HEK293T (cell line): ENCODE results near the gene SEC61G.

Source experiments
- CTCF ChIA-PET: fragments of 350-600 bp; formaldehyde crosslinking; extraction: SDS; loops from one replicate; lab custom pipeline; 2021; ENCODE audit warnings: antibody characterized with exemption, inconsistent platforms; lab: Yijun Ruan, JAX
- POLR2A ChIA-PET: fragments of 350-600 bp; formaldehyde crosslinking; extraction: SDS; loops from one replicate; lab custom pipeline; 2020; ENCODE audit warnings: antibody characterized with exemption, inconsistent platforms; lab: Yijun Ruan, JAX
- DNase-seq: peaks from one replicate; pipeline ENCODE4 v3.0.0; 2012; ENCODE audit warnings: mixed read lengths; ENCODE audit errors: extremely low spot score
- ARNT ChIP-seq: fragments of 450-650 bp; IDR thresholded peaks from 2 replicates; pipeline ENCODE4 v1.6.1; 2017; ENCODE audit warnings: mild to moderate bottlenecking
- BHLHE40 ChIP-seq: fragments of 450-650 bp; IDR thresholded peaks from 2 replicates; pipeline ENCODE4 v1.6.1; 2016; ENCODE audit warnings: mild to moderate bottlenecking, moderate library complexity, borderline replicate concordance
- CTBP1 ChIP-seq: fragments of 450-650 bp; IDR thresholded peaks from 2 replicates; pipeline ENCODE4 v1.6.1; 2016; ENCODE audit warnings: borderline replicate concordance
- ELF4 ChIP-seq: fragments of 450-650 bp; IDR thresholded peaks from 2 replicates; pipeline ENCODE4 v1.6.1; 2017; ENCODE audit warnings: antibody characterized with exemption
- FOXA1 ChIP-seq: fragments of 450-650 bp; IDR thresholded peaks from 2 replicates; pipeline ENCODE4 v1.6.1; 2016; ENCODE audit warnings: mild to moderate bottlenecking
- FOXK2 ChIP-seq: fragments of 450-650 bp; IDR thresholded peaks from 2 replicates; pipeline ENCODE4 v1.6.1; 2016; ENCODE audit warnings: mild to moderate bottlenecking
- FOXM1 ChIP-seq: fragments of 450-650 bp; IDR thresholded peaks from 2 replicates; pipeline ENCODE4 v1.6.1; 2017; ENCODE audit warnings: mild to moderate bottlenecking, borderline replicate concordance
- HDGF ChIP-seq: fragments of 450-650 bp; IDR thresholded peaks from 2 replicates; pipeline ENCODE4 v1.6.1; 2017; ENCODE audit warnings: antibody characterized with exemption, borderline replicate concordance
- L3MBTL2 ChIP-seq: fragments of 450-650 bp; conservative IDR thresholded peaks from 2 replicates; pipeline ENCODE4 v1.6.1; 2016; ENCODE audit warnings: mild to moderate bottlenecking
- LEF1 ChIP-seq: fragments of 450-650 bp; IDR thresholded peaks from 2 replicates; pipeline ENCODE4 v1.6.1; 2017; ENCODE audit warnings: mild to moderate bottlenecking, borderline replicate concordance
- NFRKB ChIP-seq: fragments of 450-650 bp; IDR thresholded peaks from 2 replicates; pipeline ENCODE4 v1.6.1; 2016; ENCODE audit warnings: mild to moderate bottlenecking, moderate library complexity
- SP1 ChIP-seq: fragments of 450-650 bp; IDR thresholded peaks from 2 replicates; pipeline ENCODE4 v1.6.1; 2017
- SUZ12 ChIP-seq: fragments of 450-650 bp; IDR thresholded peaks from 2 replicates; pipeline ENCODE4 v1.6.1; 2016; ENCODE audit warnings: mild to moderate bottlenecking
- TARDBP ChIP-seq: fragments of 450-650 bp; IDR thresholded peaks from 2 replicates; pipeline ENCODE4 v1.6.1; 2016
- ZNF384 ChIP-seq: fragments of 450-650 bp; IDR thresholded peaks from 2 replicates; pipeline ENCODE4 v1.6.1; 2016
- TF ChIP-seq, protein P1 (sequence below): fragments of 450-650 bp; IDR thresholded peaks from 2 replicates; pipeline ENCODE4 v1.6.1; 2016

SEC61G gene

DNA sequence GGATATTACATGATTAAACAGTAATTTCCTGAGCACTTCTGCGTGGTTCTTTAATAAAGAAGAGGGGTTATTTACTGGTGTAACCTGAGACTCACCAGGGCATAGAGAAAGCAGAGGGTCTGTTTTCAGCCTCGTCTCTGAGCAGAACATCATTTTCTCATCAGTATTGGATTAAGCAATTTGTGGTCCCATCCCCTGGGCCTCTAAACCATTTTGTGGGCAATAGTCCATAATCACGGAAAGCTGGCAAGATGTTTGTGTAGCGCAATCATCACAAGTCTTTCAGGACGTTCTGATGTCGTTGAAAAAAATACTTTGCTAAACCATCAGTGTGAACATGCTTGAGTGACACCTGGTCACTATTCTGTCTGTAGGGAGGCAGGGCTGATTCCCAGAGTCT, 37.1 kb upstream of the SEC61G start:
- POLR2A ChIA-PET, result no interaction called here
- no peak for DNase-seq
- CTCF ChIA-PET, result no interaction called here
- no peak for TF ChIP-seq ELF4
- TF ChIP-seq, protein P1, sequence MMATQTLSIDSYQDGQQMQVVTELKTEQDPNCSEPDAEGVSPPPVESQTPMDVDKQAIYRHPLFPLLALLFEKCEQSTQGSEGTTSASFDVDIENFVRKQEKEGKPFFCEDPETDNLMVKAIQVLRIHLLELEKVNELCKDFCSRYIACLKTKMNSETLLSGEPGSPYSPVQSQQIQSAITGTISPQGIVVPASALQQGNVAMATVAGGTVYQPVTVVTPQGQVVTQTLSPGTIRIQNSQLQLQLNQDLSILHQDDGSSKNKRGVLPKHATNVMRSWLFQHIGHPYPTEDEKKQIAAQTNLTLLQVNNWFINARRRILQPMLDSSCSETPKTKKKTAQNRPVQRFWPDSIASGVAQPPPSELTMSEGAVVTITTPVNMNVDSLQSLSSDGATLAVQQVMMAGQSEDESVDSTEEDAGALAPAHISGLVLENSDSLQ, result no peak
- no peak for TF ChIP-seq SUZ12
- TF ChIP-seq CTBP1, result no peak
- no peak for TF ChIP-seq LEF1
- TF ChIP-seq ARNT, result no peak
- TF ChIP-seq L3MBTL2, result no peak
- TF ChIP-seq BHLHE40, result no peak
- no peak for TF ChIP-seq FOXM1

DNA sequence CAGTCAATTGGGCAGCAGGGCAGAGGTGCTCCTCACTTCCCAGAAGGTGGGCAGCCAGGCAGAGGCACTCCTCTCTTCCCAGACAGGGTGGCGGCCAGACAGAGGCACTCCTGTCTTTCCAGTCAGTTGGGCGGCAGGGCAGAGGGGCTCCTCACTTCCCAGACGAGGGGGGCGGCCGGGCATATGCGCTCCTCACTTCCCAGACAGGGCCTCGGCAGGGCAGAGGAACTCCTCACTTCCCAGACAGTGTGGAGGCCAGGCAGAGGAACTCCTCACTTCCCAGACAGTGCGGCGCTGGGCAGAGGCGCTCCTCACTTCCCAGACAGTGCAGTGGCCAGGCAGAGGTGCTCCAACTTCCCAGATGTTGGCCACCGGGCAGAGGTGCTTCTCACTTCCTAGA, 33.4 kb upstream of the SEC61G start:
- no peak for DNase-seq
- ChIA-PET CTCF (no interaction called here), POLR2A (no interaction called here)
- no peak for TF ChIP-seq SP1
- TF ChIP-seq, protein P1, result no peak
- no peak for TF ChIP-seq FOXM1
- no peak for TF ChIP-seq LEF1
- TF ChIP-seq FOXK2, result no peak
- no peak for TF ChIP-seq NFRKB
- TF ChIP-seq L3MBTL2, result no peak
- no peak for TF ChIP-seq SUZ12
- no peak for TF ChIP-seq ZNF384
- TF ChIP-seq FOXA1, result no peak
- TF ChIP-seq HDGF, result no peak
- TF ChIP-seq ARNT, result no peak
- TF ChIP-seq CTBP1, result no peak
- no peak for TF ChIP-seq TARDBP
- no peak for TF ChIP-seq BHLHE40

DNA sequence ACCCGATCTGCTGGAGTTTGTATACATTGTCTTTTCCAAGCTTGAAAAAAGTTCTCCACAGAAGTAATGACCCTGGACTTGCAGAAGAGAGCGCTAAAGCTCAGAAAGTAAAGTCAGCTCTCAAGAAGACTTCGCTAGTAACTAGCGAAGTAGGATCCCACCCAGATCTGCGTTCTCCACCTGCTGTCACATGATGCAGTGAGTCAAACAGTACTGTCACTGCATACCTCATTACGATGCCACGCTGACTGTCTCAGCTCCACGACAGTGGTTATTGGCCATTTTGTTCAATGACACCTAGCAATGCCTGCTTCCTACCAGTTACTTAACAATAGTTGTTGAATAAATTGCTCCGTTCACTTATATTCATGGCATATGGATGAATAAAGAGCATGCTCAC, 29.7 kb upstream of the SEC61G start:
- peak; percentile 69 for DNase-seq
- ChIA-PET POLR2A (interaction anchor here (1.6 to 1.7 kb wide), 2 partner anchors 30 to 467 kb away, joined by 5 to 6 read pairs; partner anchors contain the start of gene SEC61G), CTCF (interaction anchor here (0.9 to 2.4 kb wide), 5 partner anchors 11 to 480 kb away, joined by 3 to 26 read pairs (median 3); no protein-coding TSS in a partner anchor)
- TF ChIP-seq L3MBTL2 (peak; percentile 84), FOXK2 (no peak), CTBP1 (no peak), HDGF (no peak)

DNA sequence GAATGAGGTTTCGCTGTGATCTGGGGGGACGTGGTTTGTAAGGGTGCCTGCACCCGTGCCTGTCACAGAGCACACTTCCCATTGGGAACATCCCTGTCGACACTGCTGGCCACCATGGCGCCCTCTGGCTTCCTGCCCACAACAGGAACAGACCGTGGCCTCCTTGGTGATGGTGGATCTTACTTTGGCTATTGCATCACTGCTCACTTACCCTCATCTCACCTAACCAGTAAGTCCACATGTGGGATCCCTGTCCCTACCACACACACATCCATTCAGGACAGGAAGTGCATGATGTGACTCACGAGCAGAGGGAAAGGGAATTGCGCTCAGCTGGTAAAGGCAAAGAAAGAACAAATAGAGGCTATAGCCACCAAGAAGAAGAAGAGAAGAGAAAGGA, 26.2 kb upstream of the SEC61G start:
- CTCF ChIA-PET, result no interaction called here

DNA sequence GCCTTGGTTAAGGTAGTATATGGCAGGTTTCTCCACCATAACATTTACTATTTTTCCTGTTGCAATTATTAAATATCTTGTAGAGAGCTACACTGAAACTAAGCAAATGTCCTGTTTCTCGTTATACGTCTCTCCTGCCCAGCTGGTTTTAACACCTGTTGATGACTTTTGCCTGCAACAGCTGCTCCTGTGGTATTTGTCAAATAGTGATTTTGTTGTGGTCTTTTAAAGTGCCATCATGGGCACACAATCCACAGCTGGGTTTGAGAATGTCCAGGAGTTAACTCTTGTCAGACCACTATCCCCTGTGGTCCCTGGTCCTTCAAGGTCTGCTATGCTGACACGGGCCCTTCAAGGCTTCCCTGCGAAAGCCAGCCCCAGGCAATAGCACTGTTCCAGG, 24.9 kb upstream of the SEC61G start:
- POLR2A ChIA-PET, result no interaction called here
- TF ChIP-seq TARDBP, result no peak
- TF ChIP-seq FOXK2, result no peak
- TF ChIP-seq FOXM1, result no peak
- no peak for TF ChIP-seq ZNF384
- TF ChIP-seq SUZ12, result no peak
- no peak for TF ChIP-seq NFRKB
- CTCF ChIA-PET, result no interaction called here
- no peak for DNase-seq

More for the DNA sequence above, 26.2 kb upstream of the SEC61G start:
- DNase-seq, result no peak
- POLR2A ChIA-PET, result no interaction called here
- TF ChIP-seq, protein P1, result no peak
- no peak for TF ChIP-seq L3MBTL2
- no peak for TF ChIP-seq SUZ12
- no peak for TF ChIP-seq TARDBP
- no peak for TF ChIP-seq LEF1
- no peak for TF ChIP-seq FOXK2
- TF ChIP-seq FOXA1, result no peak
- no peak for TF ChIP-seq ZNF384
- no peak for TF ChIP-seq ELF4
- no peak for TF ChIP-seq NFRKB

DNA sequence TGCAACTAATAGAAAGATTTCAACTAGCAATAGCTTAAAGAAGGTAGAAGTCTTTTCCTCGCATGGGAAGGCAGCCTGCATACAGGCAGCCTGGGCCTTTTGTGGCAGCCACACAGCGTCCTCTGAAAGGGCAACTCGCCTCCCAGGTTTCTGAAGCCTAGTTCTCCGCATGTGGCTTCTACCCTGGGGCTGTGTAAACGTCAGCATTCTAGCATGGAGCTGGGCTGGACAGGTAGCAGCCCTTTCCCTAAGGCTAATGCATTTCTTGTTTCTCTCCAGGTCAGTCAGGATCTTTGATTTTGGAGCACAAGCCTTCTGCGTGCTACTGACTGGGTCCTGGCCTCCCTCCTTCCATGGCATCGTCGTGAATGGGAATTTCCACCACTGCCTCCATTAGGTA, 23.8 kb upstream of the SEC61G start:
- no peak for DNase-seq
- TF ChIP-seq HDGF, result no peak
- TF ChIP-seq ELF4, result no peak
- TF ChIP-seq BHLHE40, result no peak
- TF ChIP-seq FOXK2, result no peak
- CTCF ChIA-PET, result no interaction called here
- POLR2A ChIA-PET, result no interaction called here

DNA sequence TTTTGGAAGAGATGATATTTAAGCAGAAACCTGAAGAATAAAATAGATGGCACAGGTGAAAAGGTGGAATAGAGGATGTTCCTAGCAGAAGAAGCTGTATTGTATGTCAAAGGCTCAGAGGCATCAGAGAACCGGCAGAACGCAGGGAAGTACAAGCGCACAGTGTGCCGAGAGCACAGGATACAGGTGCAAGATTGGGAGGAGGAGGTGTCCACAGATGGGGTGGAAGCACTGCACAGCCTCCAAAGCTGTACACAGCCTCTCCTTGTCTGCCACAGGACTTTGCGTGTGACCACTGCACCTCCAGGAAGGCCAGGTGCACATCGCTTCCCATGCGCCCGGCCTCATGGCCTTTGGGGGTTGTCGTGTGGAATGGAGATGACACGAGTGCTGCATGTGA, 23.3 kb upstream of the SEC61G start:
- DNase-seq, result no peak
- TF ChIP-seq CTBP1, result no peak
- TF ChIP-seq SUZ12, result no peak
- TF ChIP-seq FOXK2, result no peak
- no peak for TF ChIP-seq LEF1
- TF ChIP-seq ELF4, result no peak
- no peak for TF ChIP-seq NFRKB
- no peak for TF ChIP-seq SP1
- no peak for TF ChIP-seq ARNT
- TF ChIP-seq FOXM1, result no peak
- no peak for TF ChIP-seq FOXA1
- TF ChIP-seq TARDBP, result no peak
- no peak for TF ChIP-seq L3MBTL2
- TF ChIP-seq, protein P1, result no peak
- no peak for TF ChIP-seq ZNF384
- TF ChIP-seq BHLHE40, result no peak
- no peak for TF ChIP-seq HDGF
- ChIA-PET POLR2A (no interaction called here), CTCF (no interaction called here)
